Stimulated activated CD4-positive, alpha-beta T cell treated with anti-CD3 and anti-CD28 coated beads, Interleukin-1b, Interleukin-23, amount 100 ng/mL, for 4 hours (primary cell): ENCODE data around the gene PDXDC1.
"Not testable (repeated sequence)": the region's sequence is repeated elsewhere in the genome, so short reads cannot be mapped to it uniquely, and the experiment has no call there.

Source experiments
- DNase-seq, 2 donors: peaks; one replicate each; pipeline ENCODE4 v3.0.0-alpha.2; 2020; ENCODE audit warnings: low read depth in 2 of 2

PDXDC1 gene

DNA sequence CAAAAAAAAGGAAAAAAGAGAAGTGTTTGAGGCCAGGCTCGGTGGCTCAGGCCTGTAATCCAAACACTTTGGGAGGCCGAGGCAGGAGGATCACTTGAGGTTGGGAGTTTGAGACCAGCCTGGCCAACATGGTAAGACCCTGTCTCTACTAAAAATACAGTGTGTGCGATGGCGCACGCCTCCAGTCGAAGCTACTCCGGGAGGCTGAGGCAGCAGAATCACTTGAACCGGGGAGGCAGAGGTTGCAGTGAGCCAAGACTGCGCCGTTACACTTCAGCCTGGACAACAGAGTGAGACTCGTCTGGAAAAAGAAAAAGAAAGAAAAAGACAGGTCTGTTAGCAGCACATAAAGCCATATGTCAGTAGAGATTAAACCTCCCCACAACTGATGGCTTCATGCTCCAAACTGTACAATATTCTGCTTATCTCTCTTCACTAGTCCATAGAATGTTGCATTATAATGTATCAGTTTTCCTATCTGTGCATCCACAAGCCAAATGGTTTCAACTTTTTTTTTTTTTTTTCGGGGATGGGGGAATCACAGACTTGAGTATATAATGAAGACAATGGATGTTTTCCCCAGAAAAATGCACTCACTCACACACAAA lies 3.1 kb upstream of the PDXDC1 start:
- DNase-seq = not testable (repeated sequence)

DNA sequence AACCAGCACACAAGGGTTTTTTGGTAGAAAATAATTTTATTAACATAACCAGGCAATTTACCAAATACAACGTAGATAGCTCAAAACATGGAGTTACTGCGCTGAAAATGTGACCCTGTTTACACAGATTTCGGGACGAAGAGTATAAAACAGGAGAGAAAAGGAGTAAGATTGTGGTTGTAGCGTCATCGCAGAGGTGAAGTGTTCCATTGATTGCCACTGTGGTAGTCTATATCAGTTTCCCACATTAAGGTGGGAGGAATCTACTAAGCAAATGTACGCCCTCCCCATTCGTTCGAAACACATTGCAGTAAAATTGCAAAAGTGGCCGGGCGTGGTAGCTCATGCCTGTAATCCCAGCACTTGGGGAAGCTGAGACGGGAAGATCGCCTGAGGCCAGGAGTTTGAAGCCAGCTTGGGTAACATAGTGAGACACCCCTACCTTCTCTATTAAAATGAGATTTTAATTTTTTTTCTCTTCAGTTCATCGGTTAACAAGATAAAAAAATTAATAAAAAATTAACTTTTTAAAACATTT lies 972 bp upstream of the PDXDC1 start:
- DNase-seq = not testable (repeated sequence)

DNA sequence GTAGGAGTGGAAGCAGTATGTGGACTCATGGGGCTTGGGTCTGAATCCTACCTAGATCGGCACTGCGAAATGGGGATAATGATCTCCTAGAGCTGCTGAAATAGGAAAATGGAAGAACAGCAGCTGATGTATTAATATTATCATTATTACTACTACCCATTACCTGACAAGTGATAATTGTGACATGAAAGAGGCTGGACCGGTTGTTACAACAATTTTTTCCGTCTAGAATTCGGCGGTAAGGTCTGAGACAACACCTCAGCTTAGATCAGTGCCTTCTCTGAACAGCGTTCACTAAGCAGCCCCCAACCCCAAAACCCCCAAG lies 533 bp upstream of the PDXDC1 start:
- not testable (repeated sequence) for DNase-seq

DNA sequence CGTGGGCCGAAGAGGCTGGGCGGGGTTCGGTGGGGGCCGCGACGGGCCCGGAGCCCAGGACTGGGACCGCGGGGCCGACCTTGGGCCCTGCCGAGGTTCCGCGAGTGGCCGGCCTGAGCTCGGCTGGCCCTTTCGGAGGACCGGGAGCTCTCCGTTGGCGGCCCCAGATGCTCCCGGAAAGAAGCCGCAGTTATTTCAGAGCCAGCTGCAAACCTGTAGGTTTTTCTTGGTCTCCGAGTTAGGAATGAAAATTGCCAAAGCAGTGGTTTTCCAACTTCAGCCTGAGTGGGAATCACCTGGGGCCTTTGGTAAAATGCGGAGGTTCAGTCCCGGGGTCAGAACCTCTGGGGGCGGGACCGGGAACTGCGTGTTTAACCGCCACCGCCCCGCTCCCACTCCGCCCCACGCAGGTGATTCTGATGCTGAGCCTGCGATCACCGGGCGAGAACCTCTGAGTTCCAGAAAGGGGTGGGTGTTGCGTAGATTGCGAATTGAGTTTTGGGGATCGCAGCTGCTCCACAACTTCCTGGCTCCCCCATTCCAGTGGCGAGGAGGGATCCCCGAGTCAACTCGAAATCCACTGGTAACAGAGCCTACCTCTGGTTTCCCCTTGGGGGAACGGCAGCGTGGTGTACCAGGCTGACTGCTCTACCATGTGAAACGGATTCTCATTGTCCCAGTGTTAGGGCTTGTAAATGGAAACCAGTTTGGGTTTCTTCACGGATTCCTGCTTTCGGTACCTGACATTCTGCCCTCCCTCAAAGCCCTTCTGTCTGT lies 780 bp downstream of the PDXDC1 start:
- DNase-seq = peak; percentile 39 to 49

DNA sequence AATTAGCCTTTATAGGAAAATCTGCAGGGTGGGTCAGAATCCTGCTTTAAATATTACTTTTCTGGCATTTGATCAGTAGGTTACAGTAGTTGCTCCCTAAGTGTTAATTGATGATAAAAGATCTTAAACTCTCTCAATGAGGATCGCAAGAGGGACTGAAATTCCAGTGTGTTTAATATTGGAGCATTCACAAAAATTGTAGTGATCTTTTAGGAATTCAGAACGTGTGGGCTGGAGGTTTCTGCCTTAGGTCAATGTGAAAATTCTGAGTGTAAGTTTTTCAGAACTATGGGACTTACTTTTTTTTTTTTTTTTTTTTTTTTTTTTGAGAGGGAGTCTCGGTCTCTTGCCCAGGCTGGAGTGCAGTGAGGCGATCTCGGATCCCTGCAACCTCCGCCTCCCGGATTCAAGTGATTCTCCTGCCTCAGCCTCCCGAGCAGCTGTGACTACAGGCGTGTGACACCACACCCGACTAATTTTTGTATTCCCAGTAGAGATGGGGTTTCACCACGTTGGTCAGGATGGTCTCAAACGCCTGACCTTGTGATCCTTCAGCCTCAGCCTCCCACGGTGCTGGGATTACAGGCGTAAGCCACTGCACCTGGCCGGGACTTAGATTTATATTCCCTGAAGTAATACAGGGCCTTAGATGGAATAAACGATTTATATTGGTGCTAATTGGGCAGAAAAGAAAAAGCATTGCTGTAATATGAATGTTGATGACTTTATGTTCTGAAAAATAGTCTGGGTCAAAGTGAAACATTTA lies 2.3 kb downstream of the PDXDC1 start:
- not testable (repeated sequence) for DNase-seq

DNA sequence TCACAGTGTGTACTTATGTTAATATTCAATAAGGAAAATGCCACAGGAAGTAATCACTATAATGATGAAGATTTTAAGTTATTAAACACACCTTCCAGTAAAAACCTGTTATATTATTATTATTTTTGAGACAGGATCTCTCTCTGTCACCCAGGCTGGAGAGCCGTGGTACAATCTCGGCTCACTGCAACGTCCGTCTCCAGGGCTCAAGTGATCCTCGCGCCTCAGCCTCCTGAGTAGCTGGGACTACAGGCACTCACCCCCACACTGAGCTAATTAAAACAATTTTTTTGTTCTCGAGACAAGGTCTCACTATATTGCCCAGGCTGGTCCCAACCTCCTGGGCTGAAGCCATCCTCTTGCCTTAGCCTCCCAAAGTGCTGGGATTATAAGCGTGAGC lies 3.5 kb downstream of the PDXDC1 start:
- not testable (repeated sequence) for DNase-seq

DNA sequence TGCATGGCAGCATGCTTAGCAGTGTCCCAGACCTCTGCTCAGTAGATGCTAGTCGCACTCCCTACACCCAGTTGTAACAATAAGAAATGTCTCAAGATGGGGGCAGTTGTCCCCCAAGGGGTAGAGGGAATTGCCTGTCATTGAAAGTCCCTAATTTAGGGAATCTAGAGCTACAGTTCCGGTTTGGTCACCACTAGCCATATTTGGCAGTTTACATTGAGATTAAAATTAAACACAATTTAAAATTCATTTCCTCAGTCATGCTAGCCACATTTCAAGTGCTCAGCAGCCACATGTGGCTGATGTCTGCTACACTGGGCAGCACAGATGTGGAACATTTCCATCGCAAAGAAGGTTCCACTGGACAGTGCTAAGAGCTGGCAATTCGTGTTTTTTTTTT lies 4.1 kb downstream of the PDXDC1 start:
- not testable (repeated sequence) for DNase-seq

DNA sequence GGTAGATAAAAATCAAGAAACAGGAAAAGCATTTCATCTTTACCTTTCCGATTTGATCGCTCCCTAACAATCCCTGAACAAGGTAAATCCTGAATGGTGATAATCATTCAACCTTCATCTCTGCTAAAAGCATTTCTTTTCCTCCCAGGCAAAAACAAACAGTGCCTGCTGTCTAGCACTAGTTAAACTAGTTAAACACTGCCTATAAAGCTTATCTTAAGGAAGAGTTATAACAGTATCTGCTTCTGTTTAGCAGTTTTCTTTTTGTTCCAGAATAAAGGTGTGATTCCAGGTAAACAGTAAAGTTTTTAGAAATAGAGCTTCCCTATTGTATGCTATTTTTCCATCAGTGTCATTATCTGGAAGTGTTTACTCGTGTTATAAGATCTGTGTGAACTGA lies 6.4 kb downstream of the PDXDC1 start:
- not testable (repeated sequence) for DNase-seq

DNA sequence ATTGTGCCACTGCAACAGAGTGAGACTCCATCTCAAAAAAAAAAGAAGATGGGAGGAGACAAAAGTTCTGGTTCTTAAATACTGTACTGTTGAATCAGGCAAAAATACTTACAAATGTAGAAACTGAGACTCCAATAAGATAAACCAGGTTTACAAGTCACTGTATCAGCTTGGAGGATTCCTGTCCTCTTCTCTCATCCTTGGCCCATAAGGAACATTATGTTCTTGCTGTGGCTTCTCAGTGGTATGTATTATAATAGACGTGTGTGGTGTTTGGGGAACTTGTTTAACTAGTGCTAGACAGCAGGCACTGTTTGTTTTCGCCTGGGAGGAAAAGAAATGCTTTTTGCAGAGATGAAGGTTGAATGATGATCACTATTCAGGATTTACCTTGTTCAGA lies 7.7 kb downstream of the PDXDC1 start:
- not testable (repeated sequence) for DNase-seq

DNA sequence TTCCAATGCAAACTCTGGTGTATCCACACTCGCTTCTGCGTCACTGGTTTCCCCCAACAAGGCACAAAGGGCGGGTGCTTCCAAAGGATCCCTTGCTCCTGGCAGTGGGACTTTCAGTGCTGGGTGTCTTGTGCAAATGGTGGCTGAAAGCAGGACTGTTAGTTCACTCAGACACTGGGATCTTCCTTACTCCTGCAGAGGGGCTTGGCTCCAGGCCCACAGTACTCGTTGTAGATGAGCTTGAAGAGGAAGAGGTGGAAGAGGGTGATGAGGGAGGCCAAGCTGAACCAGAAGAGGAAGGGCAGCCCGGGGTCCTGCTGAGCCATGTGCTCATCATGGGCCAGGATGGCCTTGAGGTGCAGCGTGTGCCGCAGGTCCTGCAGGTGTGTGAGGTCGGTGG lies 13.3 kb downstream of the PDXDC1 start:
- not testable (repeated sequence) for DNase-seq

DNA sequence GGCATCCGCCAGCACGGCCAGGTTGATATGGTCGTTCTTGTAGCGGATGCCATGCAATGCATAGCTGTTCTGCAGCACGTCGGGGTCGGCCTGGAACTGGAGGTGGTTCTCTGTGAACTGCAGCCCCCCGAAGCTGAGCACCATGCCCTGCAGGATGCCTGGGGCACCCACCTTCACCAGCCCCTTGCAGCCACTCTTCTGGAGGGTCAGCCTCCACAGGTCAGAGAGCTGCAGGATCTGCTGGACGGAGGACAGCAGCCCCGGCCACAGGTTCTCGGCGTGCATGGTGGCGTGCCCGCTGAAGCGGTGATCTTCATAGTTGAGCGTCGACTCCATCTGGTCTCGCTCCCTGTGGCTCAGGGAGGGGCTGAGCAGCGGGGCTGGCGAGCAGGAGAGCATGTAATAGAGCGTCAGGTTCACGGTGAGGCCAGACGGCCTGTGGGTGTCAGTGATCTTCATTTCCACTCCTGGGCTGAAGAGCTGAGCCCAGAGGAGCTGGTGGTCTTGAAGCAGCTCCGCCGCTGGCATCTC lies 13.9 kb downstream of the PDXDC1 start:
- DNase-seq = not testable (repeated sequence)

DNA sequence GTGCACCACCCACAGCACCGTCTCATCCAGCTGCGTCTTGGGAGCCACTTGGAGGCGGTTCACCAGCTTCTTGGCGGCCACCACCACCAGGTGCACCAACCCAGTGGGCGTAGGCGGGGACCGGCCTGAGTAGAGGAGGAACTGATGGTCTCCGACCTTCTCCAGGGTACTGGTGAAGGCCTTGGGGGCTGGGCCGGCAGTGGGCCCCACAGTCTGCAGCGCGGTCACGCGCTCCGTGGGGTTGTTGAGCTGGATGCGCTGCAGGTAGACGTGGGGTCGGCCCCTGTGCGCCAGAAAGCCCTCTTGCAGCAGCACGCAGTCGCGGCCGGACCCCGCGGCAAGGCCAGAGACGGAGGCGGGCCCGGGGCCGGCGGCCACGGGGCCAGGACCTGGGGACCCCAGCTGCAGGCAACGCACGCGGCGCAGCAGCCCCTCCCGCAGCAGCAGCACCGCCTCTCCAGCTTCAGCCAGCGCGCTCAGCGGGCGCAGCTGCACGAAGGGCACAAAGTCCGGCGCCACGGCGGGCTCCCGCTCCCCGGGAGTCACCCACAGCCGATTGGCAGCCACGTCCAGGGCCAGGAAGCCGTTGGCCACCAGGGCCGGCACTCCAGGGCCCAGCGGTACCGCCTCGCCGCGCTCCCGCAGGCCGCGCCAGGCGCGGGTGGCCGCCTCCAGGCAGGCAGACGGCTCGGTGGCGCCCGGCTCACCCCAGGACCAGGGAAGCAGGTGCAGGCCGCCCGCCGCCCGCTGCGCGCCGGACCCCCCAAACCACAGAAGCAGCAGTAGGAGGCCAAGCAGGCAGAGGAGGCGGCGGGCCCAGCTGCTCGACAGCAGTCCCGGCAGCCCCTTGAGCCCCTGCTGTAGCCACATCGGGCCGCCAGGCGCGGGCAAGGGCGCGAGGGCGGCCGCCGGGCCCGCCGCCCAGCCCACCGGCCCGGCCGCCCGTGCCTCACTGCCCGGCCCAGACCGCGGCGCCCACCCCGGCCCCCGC lies 14.8 kb downstream of the PDXDC1 start:
- not testable (repeated sequence) for DNase-seq

DNA sequence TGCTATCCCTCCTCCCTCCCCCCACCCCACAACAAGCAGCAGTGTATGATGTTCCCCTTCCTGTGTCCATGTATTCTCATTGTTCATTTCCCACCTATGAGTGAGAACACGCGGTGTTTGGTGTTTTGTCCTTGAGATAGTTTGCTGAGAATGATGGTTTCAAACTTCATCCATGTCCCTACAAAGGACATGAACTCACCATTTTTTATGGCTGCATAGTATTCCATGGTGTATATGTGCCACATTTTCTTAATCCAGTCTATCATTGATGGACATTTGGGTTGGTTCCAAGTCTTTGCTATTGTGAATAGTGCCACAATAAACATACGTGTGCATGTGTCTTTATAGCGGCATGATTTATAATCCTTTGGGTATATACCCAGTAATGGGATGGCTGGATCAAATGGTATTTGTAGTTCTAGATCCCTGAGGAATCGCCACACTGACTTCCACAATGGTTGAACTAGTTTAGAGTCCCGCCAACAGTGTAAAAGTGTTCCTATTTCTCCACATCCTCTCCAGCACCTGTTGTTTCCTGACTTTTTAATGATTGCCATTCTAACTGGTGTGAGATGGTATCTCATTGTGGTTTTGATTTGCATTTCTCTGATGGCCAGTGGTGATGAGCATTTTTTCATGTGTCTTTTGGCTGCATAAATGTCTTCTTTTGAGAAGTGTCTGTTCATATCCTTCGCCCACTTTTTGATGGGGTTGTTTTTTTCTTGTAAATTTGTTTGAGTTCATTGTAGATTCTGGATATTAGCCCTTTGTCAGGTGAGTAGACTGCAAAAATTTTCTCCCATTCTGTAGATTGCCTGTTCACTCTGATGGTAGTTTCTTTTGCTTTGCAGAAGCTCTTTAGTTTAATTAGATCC lies 18.7 kb downstream of the PDXDC1 start:
- DNase-seq = not testable (repeated sequence)

DNA sequence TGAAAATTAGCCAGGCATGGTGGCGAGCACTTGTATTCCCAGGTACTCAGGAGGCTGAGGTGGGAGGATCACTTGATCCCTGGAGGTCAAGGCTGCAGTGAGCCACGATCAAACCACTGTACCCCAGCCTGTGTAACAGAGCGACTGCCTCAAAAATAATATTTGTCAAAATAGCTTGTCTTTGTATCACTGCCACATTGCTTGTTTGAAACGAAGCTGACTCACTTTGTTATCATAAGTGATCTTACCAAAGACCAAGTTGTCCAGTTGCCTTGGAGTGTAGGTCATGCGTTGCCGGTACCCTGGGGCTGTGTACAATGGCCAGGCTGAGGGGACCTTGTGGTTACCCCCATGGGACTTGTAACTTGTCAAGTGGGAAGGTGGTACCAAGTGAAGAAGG lies 21.9 kb downstream of the PDXDC1 start:
- DNase-seq = not testable (repeated sequence)

DNA sequence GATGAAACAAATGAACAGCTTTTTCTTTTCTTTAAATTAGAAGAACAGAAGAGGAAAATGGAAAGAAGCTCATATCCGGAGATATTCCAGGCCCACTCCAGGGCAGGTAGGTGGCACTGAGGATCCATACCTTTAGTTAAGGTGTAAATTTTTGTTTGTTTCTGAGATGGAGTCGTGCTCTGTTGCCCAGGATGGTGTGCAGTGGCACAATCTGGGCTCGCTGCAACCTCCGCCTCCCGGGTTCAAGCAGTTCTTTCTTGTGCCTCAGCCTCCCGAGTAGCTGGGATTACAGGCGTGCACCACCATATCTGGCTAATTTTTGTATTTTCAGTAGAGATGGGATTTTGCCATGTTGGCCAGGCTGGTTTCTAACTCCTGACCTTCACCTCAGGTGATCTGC lies 23.5 kb downstream of the PDXDC1 start:
- not testable (repeated sequence) for DNase-seq

DNA sequence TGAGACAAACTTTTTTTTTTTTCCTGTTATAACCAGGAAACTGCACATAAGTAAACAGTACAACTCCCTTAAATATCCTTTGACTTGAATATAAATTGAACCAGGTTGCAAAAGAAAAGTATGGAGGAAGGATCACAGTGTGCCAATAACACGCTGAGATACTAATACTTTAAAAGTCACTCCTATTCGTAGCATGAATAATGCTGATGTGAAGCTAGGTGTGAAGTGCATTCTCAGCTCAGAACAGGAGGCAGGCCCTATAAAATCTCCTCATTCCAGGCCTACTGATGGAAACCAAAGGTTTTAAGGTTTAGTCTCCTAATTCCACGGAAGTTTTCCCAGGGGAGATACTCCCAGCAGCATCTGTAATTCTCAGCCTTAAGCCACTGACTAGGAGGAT lies 25.0 kb downstream of the PDXDC1 start:
- DNase-seq = not testable (repeated sequence)

DNA sequence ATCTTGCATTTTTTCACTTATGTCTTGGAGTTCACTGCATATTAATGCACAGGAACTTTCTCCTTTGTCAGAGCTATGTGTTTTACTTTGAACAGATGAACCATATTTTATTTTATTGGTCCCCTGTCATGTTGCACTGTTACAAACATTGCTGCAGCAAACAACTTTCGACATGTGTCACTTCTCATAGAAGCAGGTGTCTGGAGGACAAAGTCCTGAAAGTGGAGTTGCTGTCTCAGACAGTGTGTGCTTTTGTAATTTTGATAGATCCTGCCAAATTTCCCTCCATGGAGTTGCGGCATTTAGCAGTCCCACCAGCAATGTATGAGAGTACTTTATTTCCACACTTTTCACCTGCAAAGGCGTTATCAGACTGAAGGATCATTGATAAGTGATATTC lies 27.6 kb downstream of the PDXDC1 start:
- not testable (repeated sequence) for DNase-seq

DNA sequence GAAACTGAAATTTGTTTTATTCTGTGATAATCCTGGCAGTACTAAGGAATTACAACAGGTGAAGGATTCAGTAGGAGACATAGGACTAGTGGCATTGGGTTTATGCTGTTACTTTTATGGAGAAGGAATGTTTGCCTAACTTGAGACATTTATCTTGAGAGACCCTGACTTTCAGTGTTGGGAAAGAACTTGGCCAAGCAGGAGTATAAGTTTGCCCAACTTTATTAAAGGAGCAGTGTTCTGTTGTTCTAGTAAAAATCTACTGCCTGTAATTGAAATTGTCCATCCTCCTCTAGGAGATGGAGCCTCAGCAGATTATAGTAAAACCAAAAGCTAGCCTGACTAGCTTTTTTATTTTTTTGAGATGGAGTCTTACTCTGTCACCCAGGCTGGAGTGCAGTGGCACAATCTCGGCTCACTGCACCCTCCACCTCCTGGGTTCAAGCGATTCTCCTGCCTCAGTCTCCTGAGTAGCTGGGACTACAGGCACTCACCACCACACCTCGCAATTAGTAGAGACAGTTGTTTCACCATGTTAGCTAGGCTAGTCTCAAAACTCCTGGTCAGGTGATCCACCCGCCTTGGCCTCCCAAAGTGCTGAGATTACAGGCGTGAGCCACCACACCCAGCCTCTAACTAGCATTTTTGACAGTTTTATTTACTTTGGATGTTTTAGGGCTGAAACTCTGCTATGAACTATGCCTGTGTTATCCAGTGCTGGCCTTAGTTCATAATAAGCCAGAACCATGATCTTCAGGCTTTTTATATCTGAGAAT lies 30.7 kb downstream of the PDXDC1 start:
- DNase-seq = not testable (repeated sequence)

DNA sequence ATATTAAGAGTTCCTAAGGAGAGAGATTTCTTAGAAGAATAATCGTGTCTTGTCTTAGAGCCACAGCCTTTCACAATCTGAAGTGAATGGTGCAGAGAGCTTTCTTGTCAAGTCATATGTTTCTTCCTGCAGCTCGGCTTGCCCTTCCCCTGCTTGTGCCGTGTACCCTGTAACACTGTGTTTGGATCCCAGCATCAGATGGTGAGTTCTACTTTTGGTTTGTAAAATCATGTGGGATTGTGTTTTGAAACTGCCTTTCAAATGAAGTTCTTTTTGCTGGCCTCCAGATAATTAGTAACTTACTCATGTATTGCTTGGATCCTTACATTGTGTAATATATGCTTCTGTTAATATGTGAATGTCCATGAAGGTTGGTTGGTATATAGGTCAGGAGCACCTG lies 33.8 kb downstream of the PDXDC1 start:
- not testable (repeated sequence) for DNase-seq
